Activated naive CD8-positive, alpha-beta T cell treated with anti-CD3 and anti-CD28 coated beads for 36 hours (primary cell): ENCODE data around the gene FBXL4. TPM values are rescaled to one million over a fixed set of nuclear protein-coding genes. Genes with fewer than 3 reads are reported as not detected.

Experiments used
- total RNA-seq, 2 experiments: library from RNA; stranded (reverse); gene quantifications; one replicate each; pipeline ENCODE4 v1.2.3, GENCODE V29; 2021

Gene FBXL4
- total RNA-seq, 2 experiments from 2014 or later: 12.8 to 13.3 TPM

Other genes starting within 250 kb of the FBXL4 start
- gene POU3F2, start 113.4 kb downstream of the FBXL4 start, total RNA-seq: not detected